IPS-15b (cell line): ENCODE data around the gene TBC1D24.
"Not testable (repeated sequence)": the region's sequence is repeated elsewhere in the genome, so short reads cannot be mapped to it uniquely, and the experiment has no call there.

Experiments
- H3K27me3 ChIP-seq: one replicate; pipeline ENCODE4 v1.6.1; 2013; ENCODE audit warnings: low read length; ENCODE audit not compliant: control insufficient read depth, insufficient read depth
- H3K36me3 ChIP-seq: one replicate; pipeline ENCODE4 v1.6.1; 2013; ENCODE audit warnings: low read length; ENCODE audit not compliant: control insufficient read depth, insufficient read depth
- H3K4me1 ChIP-seq: one replicate; pipeline ENCODE4 v1.6.1; 2013; ENCODE audit warnings: mild to moderate bottlenecking, low read length; ENCODE audit not compliant: control insufficient read depth, insufficient read depth
- H3K4me3 ChIP-seq: one replicate; pipeline ENCODE4 v1.5.1; 2013; ENCODE audit warnings: low read depth, low read length
- H3K9ac ChIP-seq: one replicate; pipeline ENCODE4 v1.6.1; 2013; ENCODE audit warnings: low read depth, mild to moderate bottlenecking, low read length
- H3K9me3 ChIP-seq: one replicate; pipeline ENCODE4 v1.6.1; 2013; ENCODE audit warnings: mild to moderate bottlenecking, low read length; ENCODE audit not compliant: control insufficient read depth, insufficient read depth

Gene TBC1D24

DNA sequence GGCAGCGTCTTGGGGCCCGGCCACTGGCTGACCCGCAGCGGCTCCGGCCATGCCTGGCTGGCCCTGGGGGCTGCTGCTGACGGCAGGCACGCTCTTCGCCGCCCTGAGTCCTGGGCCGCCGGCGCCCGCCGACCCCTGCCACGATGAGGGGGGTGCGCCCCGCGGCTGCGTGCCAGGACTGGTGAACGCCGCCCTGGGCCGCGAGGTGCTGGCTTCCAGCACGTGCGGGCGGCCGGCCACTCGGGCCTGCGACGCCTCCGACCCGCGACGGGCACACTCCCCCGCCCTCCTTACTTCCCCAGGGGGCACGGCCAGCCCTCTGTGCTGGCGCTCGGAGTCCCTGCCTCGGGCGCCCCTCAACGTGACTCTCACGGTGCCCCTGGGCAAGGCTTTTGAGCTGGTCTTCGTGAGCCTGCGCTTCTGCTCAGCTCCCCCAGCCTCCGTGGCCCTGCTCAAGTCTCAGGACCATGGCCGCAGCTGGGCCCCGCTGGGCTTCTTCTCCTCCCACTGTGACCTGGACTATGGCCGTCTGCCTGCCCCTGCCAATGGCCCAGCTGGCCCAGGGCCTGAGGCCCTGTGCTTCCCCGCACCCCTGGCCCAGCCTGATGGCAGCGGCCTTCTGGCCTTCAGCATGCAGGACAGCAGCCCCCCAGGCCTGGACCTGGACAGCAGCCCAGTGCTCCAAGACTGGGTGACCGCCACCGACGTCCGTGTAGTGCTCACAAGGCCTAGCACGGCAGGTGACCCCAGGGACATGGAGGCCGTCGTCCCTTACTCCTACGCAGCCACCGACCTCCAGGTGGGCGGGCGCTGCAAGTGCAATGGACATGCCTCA, 3.1 kb upstream of the TBC1D24 start:
- Histone ChIP-seq H3K9me3 (no peaks in the 10 kb centered on the region), H3K4me1 (peaks cover 13% of the 10 kb centered on the region), H3K4me3 (peak overlapping the region; percentile 18), H3K36me3 (no peaks in the 10 kb centered on the region), H3K9ac (no peak overlapping the region), H3K27me3 (peaks cover 16% of the 10 kb centered on the region)

DNA sequence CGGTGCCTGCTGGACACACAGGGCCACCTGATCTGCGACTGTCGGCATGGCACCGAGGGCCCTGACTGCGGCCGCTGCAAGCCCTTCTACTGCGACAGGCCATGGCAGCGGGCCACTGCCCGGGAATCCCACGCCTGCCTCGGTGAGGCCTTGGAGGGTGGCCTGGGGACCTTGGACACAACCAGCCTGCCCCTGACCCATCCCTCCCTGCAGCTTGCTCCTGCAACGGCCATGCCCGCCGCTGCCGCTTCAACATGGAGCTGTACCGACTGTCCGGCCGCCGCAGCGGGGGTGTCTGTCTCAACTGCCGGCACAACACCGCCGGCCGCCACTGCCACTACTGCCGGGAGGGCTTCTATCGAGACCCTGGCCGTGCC, 2.5 kb upstream of the TBC1D24 start:
- no peak overlapping the region for H3K4me3 ChIP-seq
- peaks cover 12% of the 10 kb centered on the region for H3K4me1 ChIP-seq
- H3K27me3 ChIP-seq = peaks cover 16% of the 10 kb centered on the region
- no peaks in the 10 kb centered on the region for H3K36me3 ChIP-seq
- H3K9ac ChIP-seq = no peak overlapping the region
- no peaks in the 10 kb centered on the region for H3K9me3 ChIP-seq

DNA sequence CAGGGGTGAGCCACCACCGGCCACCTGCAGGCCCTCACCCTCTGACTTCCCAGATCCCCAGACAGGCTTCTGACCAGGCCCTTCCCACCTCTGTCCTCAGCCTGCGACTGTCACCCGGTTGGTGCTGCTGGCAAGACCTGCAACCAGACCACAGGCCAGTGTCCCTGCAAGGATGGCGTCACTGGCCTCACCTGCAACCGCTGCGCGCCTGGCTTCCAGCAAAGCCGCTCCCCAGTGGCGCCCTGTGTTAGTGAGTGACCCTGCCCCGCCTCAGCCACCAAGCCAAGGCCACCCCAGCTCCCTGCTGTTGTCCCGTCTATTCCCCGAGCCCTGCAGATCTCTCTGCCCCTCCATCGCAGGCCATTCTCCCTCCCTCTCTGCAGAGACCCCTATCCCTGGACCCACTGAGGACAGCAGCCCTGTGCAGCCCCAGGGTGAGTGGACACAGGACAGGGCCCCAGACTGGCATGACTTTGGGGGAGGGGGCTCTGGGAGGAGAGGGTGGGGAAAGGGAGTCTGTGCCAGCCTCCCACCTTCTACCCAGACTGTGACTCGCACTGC, 2.0 kb upstream of the TBC1D24 start:
- Histone ChIP-seq H3K27me3 (peaks cover 16% of the 10 kb centered on the region), H3K4me3 (peak overlapping the region; percentile 45), H3K36me3 (no peaks in the 10 kb centered on the region), H3K9ac (no peak overlapping the region), H3K4me1 (peaks cover 12% of the 10 kb centered on the region), H3K9me3 (no peaks in the 10 kb centered on the region)

DNA sequence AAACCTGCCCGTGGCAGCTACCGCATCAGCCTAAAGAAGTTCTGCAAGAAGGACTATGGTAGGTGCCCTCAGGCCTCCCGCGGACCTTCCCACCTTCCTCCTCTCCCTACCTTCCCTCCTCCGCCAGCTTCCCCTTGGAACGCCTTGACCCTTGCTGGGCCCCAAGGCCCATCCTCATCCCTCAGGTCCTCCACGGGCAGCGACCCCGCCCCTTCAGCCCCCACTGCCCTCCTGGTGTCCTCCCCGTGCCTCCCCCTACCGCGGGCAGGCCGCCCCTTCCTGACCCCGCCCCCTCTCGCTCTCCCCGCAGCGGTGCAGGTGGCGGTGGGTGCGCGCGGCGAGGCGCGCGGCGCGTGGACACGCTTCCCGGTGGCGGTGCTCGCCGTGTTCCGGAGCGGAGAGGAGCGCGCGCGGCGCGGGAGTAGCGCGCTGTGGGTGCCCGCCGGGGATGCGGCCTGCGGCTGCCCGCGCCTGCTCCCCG, 1.4 kb upstream of the TBC1D24 start:
- Histone ChIP-seq H3K4me3 (peak overlapping the region; percentile 45), H3K27me3 (peaks cover 16% of the 10 kb centered on the region), H3K36me3 (no peaks in the 10 kb centered on the region), H3K9ac (no peak overlapping the region), H3K9me3 (no peaks in the 10 kb centered on the region), H3K4me1 (peaks cover 12% of the 10 kb centered on the region)

DNA sequence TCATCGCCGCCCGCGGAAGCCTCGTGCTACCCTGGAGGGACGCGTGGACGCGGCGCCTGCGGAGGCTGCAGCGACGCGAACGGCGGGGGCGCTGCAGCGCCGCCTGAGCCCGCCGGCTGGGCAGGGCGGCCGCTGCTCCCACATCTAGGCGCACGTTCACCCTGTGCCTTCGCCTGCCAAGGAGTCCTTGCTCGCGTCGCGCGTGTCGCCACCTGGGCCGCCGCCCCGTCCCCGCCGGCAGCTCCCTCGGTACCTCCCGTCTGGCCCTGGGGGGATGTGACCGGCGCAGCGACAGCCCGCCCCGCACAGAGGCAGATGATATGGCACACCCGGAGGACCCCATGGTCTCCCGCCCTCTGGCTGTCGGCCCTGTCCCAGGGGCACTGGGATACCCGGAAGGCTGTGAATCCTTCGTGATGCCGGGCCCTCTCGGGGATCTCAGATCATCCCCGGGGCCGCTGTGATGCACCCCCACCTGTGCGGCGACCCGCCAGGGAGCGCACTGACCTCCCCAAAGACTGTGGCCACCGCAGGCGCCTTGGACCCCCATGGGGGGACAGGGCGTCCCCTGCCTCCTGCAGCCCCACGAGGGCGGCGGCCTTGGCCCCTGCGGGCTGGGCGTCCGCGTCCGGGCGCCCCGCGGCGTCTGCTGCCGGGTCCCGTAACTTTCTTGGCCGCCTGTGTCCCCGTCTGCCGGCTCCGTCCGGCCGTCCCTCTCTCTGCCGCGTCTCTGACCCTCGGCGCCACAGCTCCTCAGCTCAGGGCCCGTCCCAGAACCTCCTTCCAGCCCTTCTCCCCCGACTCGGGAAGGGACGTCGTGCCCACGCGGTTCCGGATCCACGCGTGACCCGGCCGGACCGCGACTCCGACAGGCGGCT, 689 bp upstream of the TBC1D24 start:
- H3K36me3 ChIP-seq = no peaks in the 10 kb centered on the region
- H3K4me3 ChIP-seq = peak overlapping the region; percentile 70
- peak overlapping the region; percentile 60 for H3K9ac ChIP-seq
- peaks cover 8% of the 10 kb centered on the region for H3K4me1 ChIP-seq
- peaks cover 16% of the 10 kb centered on the region for H3K27me3 ChIP-seq
- no peaks in the 10 kb centered on the region for H3K9me3 ChIP-seq

DNA sequence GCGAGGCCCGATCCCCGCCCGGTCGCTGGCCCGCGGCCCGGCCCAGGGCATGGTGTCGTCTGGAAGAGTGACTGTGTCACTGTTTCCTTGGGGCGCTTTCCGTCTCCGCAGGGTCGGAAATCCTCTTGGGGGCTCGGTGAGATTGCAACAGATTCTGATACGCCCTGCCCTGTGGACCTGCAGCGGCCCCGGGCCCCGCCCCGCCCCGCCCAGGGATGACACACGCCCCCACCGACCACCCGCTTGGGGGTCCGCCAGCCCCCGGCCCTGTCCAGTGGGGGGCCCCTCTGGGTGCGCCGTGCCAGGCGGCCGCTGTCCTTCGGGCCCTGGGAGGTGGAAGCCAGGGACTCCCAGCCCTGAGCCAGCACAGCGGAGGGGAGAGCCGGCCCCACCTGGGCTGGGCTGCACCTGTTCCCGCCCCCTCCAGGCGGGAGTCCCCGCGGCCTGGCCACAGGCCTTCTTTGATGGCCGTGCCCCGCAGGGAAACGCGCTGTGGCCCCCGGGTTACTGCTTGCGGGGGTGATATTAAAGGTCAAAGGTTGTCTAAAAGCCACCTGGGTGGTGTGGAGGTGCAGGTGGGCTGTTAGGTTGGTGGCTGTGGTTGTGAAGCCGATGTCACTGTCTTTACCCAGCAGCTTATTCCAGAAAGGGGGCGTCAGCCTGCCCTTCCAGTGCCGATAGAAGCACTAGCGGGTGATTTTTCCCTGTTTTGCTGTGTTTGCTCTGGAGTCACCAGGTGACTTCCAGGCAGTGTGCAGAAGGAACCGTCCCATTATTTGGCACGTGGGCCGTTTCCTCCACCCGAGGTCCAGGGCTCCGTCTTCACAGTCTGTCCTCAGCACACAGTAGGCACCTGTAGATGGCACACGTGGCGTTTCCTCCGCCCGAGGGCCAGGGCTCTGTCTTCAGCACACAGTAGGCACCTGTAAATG, 752 bp downstream of the TBC1D24 start:
- H3K36me3 ChIP-seq = no peaks in the 10 kb centered on the region
- H3K27me3 ChIP-seq = peaks cover 9% of the 10 kb centered on the region
- peak overlapping the region; percentile 59 for H3K4me3 ChIP-seq
- no peak overlapping the region for H3K9ac ChIP-seq
- H3K4me1 ChIP-seq = peaks cover 2% of the 10 kb centered on the region
- H3K9me3 ChIP-seq = no peaks in the 10 kb centered on the region

DNA sequence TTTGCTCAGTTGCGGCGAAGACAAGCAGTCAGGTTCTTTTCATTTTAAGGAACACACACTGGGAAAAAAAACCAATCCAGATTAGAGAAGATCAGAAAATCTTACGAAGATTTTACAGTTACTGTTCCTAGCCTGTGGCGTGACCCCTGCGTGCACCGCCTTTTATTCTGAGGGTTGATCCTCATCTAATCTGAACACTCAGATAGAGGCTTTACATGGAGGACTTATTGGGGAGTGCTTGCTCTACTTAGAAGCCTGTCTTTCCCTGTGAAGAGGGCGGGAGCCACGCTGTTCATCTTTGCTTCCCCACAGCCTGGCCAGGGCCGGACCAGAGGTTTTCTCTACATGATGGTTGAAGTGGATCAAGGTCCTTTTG, 1.4 kb downstream of the TBC1D24 start:
- Histone ChIP-seq H3K9ac (no peak overlapping the region), H3K9me3 (no peaks in the 10 kb centered on the region), H3K36me3 (no peaks in the 10 kb centered on the region), H3K4me1 (peaks cover 2% of the 10 kb centered on the region), H3K4me3 (peak overlapping the region; percentile 59), H3K27me3 (peaks cover 9% of the 10 kb centered on the region)

DNA sequence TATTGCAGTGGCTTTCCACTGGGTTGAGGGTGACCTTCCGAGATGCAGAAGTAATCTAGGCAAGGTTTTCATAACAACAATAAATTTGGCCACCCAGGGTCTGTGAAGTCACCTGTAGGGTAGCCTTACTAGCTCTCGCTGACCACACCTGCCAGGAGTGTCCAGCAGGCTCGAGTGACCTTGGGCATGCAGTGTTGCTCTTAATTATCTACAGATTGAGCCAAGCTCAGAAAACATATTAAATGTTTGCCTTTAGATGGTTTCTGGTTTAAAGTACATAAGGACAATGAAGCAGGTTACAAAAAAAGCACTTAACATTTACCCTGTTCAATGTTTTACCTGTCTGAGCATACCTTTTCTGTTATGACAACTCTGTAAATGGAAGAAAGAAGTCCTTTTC, 1.8 kb downstream of the TBC1D24 start:
- H3K36me3 ChIP-seq = no peaks in the 10 kb centered on the region
- peaks cover 9% of the 10 kb centered on the region for H3K27me3 ChIP-seq
- no peak overlapping the region for H3K9ac ChIP-seq
- H3K9me3 ChIP-seq = no peaks in the 10 kb centered on the region
- H3K4me3 ChIP-seq = no peak overlapping the region
- peaks cover 2% of the 10 kb centered on the region for H3K4me1 ChIP-seq

DNA sequence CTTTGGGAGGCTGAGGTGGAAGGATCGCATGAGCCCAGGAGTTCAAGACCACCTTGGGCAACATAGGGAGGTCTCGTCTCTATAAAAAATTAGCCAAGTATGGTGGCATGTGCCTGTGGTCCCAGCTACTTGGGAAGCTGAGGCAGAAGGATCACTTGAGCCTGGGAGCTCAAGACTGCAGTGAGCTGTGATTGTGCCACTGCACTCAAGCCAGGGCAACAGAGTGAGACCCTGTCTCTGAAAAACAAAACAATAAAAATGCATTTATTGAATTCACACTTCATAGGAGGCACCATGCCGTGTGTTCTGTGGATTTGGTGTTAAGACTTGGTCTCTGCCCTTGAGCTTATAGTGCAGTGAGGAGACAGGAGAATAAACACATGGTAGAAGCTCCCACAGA, 2.4 kb downstream of the TBC1D24 start:
- H3K36me3 ChIP-seq = no peaks in the 10 kb centered on the region
- no peak overlapping the region for H3K9ac ChIP-seq
- H3K27me3 ChIP-seq = peaks cover 5% of the 10 kb centered on the region
- H3K9me3 ChIP-seq = no peaks in the 10 kb centered on the region
- no peak overlapping the region for H3K4me3 ChIP-seq
- peaks cover 2% of the 10 kb centered on the region for H3K4me1 ChIP-seq

DNA sequence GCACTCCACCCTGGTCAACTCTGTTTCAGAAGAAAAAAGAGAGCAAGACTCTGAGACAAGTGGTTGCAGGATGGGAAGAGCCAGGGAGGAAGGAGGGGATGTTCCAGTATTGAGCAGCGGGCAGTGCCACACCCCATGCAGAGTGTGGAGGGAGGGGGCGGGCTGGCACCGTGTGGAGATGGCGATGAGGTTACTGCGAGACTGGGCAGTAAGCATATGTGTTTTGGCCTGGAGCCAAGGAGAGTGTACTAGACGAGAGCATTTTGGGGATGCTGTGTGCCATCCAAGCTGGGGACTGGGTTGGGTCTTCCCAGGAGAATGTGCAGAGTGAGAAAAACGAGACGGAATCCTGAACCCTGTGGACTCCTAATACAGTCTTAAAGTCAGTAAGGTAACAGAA, 3.4 kb downstream of the TBC1D24 start:
- no peaks in the 10 kb centered on the region for H3K9me3 ChIP-seq
- no peak overlapping the region for H3K4me3 ChIP-seq
- H3K9ac ChIP-seq = no peak overlapping the region
- peaks cover 2% of the 10 kb centered on the region for H3K4me1 ChIP-seq
- H3K27me3 ChIP-seq = peaks cover 1% of the 10 kb centered on the region
- no peaks in the 10 kb centered on the region for H3K36me3 ChIP-seq

DNA sequence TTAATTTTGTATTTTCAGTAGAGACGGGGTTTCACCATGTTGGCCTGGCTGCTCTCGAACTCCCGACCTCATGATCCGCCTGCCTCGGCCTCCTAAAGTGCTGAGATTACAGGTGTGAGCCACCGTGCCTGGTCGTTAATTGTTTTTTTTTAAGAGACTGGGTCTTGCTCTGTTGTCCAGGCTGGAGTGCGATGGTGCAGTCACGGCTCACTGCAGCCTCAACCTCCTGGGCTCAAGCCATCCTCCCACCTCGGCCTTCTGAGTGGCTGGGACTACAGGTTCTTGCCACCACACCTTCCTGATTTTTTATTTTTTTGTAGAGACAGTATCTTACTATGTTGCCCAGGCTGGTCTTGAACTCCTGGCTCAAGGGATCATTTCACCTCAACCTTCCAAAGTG, 5.1 kb downstream of the TBC1D24 start:
- H3K27me3 ChIP-seq, H3K36me3 ChIP-seq, H3K4me3 ChIP-seq, H3K9ac ChIP-seq, H3K4me1 ChIP-seq, H3K9me3 ChIP-seq: not testable (repeated sequence)
